Activated effector memory CD4-positive, alpha-beta T cell treated with Interleukin-2 at 50 U/mL for 16 hours (primary cell): ENCODE data around the gene PHKG2.

Source experiments
- DNase-seq: peaks from one replicate; pipeline ENCODE4 v3.0.0-alpha.2; 2020

PHKG2 gene

GRCh38 chr16:30728899-30729672 lies 19.1 kb upstream of the PHKG2 start:
- no peak for DNase-seq

- DNase-seq = no peak
These were observed 16.8 kb upstream of the PHKG2 start for GRCh38 chr16:30731411-30731810.

- DNase-seq = no peak
These were observed 11.0 kb upstream of the PHKG2 start for GRCh38 chr16:30736995-30737793.

- DNase-seq = no peak
These were observed 10.2 kb upstream of the PHKG2 start for GRCh38 chr16:30737794-30738648.

GRCh38 chr16:30738984-30739951 lies 9.0 kb upstream of the PHKG2 start:
- no peak for DNase-seq

GRCh38 chr16:30740364-30741251 lies 7.6 kb upstream of the PHKG2 start:
- DNase-seq = no peak

- no peak for DNase-seq
These were observed 6.7 kb upstream of the PHKG2 start for GRCh38 chr16:30741461-30741914.

- no peak for DNase-seq
These were observed 4.5 kb upstream of the PHKG2 start for GRCh38 chr16:30743716-30744115.

- DNase-seq = no peak
These were observed 4.0 kb upstream of the PHKG2 start for GRCh38 chr16:30744183-30744582.

- no peak for DNase-seq
These were observed 3.1 kb upstream of the PHKG2 start for GRCh38 chr16:30745082-30745481.

- no peak for DNase-seq
These were observed 1.5 kb upstream of the PHKG2 start for GRCh38 chr16:30746638-30747175.

GRCh38 chr16:30747331-30747730 lies 894 bp upstream of the PHKG2 start:
- no peak for DNase-seq

GRCh38 chr16:30748634-30749445 lies 615 bp downstream of the PHKG2 start:
- DNase-seq = no peak

GRCh38 chr16:30750201-30750600 lies 2.0 kb downstream of the PHKG2 start:
- no peak for DNase-seq

- no peak for DNase-seq
These were observed 2.7 kb downstream of the PHKG2 start for GRCh38 chr16:30750876-30751465.

GRCh38 chr16:30753596-30753995 lies 5.4 kb downstream of the PHKG2 start:
- no peak for DNase-seq

- no peak for DNase-seq
These were observed 7.9 kb downstream of the PHKG2 start for GRCh38 chr16:30755955-30756780.

- no peak for DNase-seq
These were observed 8.5 kb downstream of the PHKG2 start for GRCh38 chr16:30756781-30757100.

GRCh38 chr16:30757316-30757715 lies 9.1 kb downstream of the PHKG2 start:
- DNase-seq = no peak
